Measurements from ENCODE around the gene SEMA6B. TPM values are rescaled to one million over a fixed set of nuclear protein-coding genes. Genes with fewer than 3 reads are reported as not detected.
"Not testable (repeated sequence)": the region's sequence is repeated elsewhere in the genome, so short reads cannot be mapped to it uniquely, and the experiment has no call there.

The SEMA6B gene
- total RNA-seq (2014; rRNA removed; shearing (Covaris generic)) = 29.2 and 34.1 TPM in 2 replicates

GRCh38 chr19:4559569-4559968 is at the start of gene SEMA6B:
SEMA6B (minus strand) TSS chr19:4559684; CDS start chr19:4558457, 1,227 bp downstream.
- DNase-seq (ENCODE audit: low spot score) = peak; percentile 55

GRCh38 chr19:4606921-4607678 is 47.6 kb upstream of the SEMA6B start:
- no peak for DNase-seq (ENCODE audit: low spot score)

- DNase-seq (ENCODE audit: low spot score) = no peak
Observed at GRCh38 chr19:4606181-4606580, 46.7 kb upstream of the SEMA6B start.

GRCh38 chr19:4604912-4605311 is 45.4 kb upstream of the SEMA6B start:
- DNase-seq (ENCODE audit: low spot score) = no peak

GRCh38 chr19:4602915-4603314 is 43.4 kb upstream of the SEMA6B start:
- DNase-seq (ENCODE audit: low spot score) = no peak

GRCh38 chr19:4602173-4602788 is 42.8 kb upstream of the SEMA6B start:
- no peak for DNase-seq (ENCODE audit: low spot score)

- no peak for DNase-seq (ENCODE audit: low spot score)
Observed at GRCh38 chr19:4600893-4601292, 41.4 kb upstream of the SEMA6B start.

GRCh38 chr19:4600082-4600481 is 40.6 kb upstream of the SEMA6B start:
- no peak for DNase-seq (ENCODE audit: low spot score)

GRCh38 chr19:4598712-4599111 is 39.2 kb upstream of the SEMA6B start:
- DNase-seq (ENCODE audit: low spot score) = no peak

- peak; percentile 47 for DNase-seq (ENCODE audit: low spot score)
Observed at GRCh38 chr19:4597975-4598671, 38.6 kb upstream of the SEMA6B start.

GRCh38 chr19:4597278-4597974 is 37.9 kb upstream of the SEMA6B start:
- DNase-seq (ENCODE audit: low spot score) = no peak

GRCh38 chr19:4596033-4596904 is 36.8 kb upstream of the SEMA6B start:
- DNase-seq (ENCODE audit: low spot score) = no peak

- not testable (repeated sequence) for DNase-seq (ENCODE audit: low spot score)
Observed at GRCh38 chr19:4595158-4595557, 35.7 kb upstream of the SEMA6B start.

- DNase-seq (ENCODE audit: low spot score) = no peak
Observed at GRCh38 chr19:4594201-4594600, 34.7 kb upstream of the SEMA6B start.

GRCh38 chr19:4593409-4593851 is 33.9 kb upstream of the SEMA6B start:
- DNase-seq (ENCODE audit: low spot score) = peak; percentile 86

- DNase-seq (ENCODE audit: low spot score) = no peak
Observed at GRCh38 chr19:4592445-4592844, 33.0 kb upstream of the SEMA6B start.

- no peak for DNase-seq (ENCODE audit: low spot score)
Observed at GRCh38 chr19:4591320-4591719, 31.8 kb upstream of the SEMA6B start.

GRCh38 chr19:4590559-4590958 is 31.1 kb upstream of the SEMA6B start:
- DNase-seq (ENCODE audit: low spot score) = no peak

GRCh38 chr19:4589579-4590410 is 30.3 kb upstream of the SEMA6B start:
- DNase-seq (ENCODE audit: low spot score) = no peak

- no peak for DNase-seq (ENCODE audit: low spot score)
Observed at GRCh38 chr19:4588291-4588761, 28.8 kb upstream of the SEMA6B start.

All from A172 (cell line).